Kidney epithelial cell (primary cell): Measurements from ENCODE around the gene H6PD. TPM values are rescaled to one million over a fixed set of nuclear protein-coding genes. Genes with fewer than 3 reads are reported as not detected.

Experiments
- DNase-seq: peaks from one replicate; pipeline ENCODE4 v3.0.0-alpha.2; 2010; ENCODE audit warnings: low read depth
- H3K27me3 ChIP-seq: 2 replicates; pipeline ENCODE4 v1.6.0; 2011; ENCODE audit warnings: low read length; ENCODE audit not compliant: control insufficient read depth, insufficient read depth
- H3K36me3 ChIP-seq: 2 replicates; pipeline ENCODE4 v1.5.1; 2011; ENCODE audit warnings: low read length; ENCODE audit not compliant: control insufficient read depth, insufficient read depth
- H3K4me3 ChIP-seq: 2 replicates; pipeline ENCODE4 v1.5.1; 2011; ENCODE audit warnings: low read depth, mild to moderate bottlenecking, control low read depth, low read length
- total RNA-seq: library from RNA; depleted of rRNA; stranded (reverse); fragments of >200 nt; gene quantifications from 2 replicates; pipeline ENCODE4 v1.2.3, GENCODE V29; 2015
- TF ChIP-seq, protein P1 (sequence below): IDR thresholded peaks from 2 replicates; pipeline ENCODE4 v1.5.1; 2011; ENCODE audit warnings: mild to moderate bottlenecking, moderate library complexity, low read length, control low read depth, inconsistent platforms; ENCODE audit not compliant: insufficient read depth, poor library complexity, severe bottlenecking

The H6PD gene, protein sequence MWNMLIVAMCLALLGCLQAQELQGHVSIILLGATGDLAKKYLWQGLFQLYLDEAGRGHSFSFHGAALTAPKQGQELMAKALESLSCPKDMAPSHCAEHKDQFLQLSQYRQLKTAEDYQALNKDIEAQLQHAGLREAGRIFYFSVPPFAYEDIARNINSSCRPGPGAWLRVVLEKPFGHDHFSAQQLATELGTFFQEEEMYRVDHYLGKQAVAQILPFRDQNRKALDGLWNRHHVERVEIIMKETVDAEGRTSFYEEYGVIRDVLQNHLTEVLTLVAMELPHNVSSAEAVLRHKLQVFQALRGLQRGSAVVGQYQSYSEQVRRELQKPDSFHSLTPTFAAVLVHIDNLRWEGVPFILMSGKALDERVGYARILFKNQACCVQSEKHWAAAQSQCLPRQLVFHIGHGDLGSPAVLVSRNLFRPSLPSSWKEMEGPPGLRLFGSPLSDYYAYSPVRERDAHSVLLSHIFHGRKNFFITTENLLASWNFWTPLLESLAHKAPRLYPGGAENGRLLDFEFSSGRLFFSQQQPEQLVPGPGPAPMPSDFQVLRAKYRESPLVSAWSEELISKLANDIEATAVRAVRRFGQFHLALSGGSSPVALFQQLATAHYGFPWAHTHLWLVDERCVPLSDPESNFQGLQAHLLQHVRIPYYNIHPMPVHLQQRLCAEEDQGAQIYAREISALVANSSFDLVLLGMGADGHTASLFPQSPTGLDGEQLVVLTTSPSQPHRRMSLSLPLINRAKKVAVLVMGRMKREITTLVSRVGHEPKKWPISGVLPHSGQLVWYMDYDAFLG
- 24.4 and 26.3 TPM in 2 replicates for total RNA-seq

DNA sequence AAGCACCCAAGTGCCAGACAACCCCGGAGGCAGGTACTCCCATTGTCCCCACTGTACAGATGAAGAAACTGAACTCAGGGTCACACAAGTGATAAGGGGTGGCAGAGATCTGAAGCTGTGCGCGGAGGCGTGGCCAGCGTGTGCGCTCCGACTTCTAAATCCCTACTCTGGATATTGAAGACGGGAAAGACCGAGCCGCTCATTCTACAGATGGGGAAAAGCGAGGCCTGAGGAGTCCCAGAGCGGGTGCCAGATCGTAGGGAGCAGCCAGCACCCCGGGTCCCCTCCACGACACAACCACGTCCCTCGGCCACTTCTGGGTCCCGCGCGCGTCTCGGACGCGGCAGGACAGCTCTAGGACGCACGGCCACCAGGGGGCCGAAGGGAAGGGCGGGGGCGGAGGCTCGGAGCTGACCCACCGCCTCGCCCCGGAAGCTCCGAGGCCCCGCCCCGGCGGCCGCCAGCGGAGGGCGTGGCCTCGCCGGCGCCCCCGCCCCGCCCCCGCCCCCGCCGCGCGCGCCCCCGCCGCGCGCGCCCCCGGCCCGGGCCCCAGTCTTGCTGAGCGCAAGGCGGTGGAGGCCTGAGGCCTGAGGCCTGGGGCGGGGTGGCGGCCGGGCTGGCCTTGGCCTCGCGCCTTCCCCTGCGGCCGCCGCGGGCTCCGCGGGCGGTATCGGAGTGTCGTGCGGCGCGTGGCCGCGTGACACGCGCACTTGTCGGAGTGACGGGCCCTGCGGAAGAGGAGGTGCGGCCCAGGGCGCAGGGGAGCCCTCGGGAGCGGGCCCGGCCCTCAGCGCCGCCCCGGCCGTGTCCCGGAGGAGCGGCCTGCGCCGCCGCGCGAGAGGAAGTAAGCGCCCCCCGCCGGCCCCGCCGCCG is at the start of gene H6PD:
TSS of gene H6PD (plus strand) at position 552 of the 873 bp plus-strand sequence. CDS start 10,161 bp downstream, outside the sequence.
- TF ChIP-seq, protein P1, sequence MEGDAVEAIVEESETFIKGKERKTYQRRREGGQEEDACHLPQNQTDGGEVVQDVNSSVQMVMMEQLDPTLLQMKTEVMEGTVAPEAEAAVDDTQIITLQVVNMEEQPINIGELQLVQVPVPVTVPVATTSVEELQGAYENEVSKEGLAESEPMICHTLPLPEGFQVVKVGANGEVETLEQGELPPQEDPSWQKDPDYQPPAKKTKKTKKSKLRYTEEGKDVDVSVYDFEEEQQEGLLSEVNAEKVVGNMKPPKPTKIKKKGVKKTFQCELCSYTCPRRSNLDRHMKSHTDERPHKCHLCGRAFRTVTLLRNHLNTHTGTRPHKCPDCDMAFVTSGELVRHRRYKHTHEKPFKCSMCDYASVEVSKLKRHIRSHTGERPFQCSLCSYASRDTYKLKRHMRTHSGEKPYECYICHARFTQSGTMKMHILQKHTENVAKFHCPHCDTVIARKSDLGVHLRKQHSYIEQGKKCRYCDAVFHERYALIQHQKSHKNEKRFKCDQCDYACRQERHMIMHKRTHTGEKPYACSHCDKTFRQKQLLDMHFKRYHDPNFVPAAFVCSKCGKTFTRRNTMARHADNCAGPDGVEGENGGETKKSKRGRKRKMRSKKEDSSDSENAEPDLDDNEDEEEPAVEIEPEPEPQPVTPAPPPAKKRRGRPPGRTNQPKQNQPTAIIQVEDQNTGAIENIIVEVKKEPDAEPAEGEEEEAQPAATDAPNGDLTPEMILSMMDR, result peak; percentile 63
- Histone ChIP-seq H3K36me3 (no peaks in the 10 kb centered on the region), H3K4me3 (peak within 1 kb of the TSS; percentile 64), H3K27me3 (no peaks in the 10 kb centered on the region)
- no peak for DNase-seq

DNA sequence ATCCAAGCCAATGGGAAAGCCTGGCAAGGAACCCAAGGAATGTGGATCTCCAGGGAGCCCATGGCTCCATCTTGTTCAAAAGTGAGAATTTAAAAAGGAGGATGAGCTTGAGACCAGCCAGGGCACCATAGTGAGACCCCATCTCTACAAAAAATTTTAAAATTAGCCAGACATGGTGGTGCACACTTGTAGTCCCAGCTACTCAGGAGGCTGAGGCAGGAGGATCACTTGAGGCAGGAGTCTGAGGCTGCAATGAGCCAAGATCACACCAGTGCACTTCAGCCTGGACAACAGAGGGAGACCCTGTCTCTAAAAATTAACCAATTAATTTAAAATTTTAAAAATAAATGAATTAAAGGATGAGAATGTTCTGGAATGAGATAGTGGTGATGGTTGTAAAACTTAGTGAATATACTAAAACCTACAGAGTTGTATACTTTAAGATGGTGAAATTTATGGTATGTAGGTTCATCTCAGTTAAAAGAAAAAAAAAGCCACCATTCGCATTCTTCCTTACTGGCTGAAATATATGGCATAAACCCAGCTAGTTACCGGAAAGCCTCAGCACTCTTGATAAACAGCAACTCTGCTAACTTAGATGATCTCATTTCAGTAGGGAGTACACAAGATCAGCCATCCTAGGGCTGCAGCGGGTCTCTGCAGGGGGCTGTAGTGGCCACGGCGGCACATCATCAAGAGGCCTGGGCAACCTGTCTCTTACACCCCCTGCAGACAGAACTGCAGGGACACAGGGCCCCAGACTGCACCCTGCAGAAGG is 48.3 kb upstream of the H6PD start:
- TF ChIP-seq, protein P1, result no peak
- Histone ChIP-seq H3K36me3 (no peaks in the 10 kb centered on the region), H3K27me3 (peaks cover 3% of the 10 kb centered on the region), H3K4me3 (no peak overlapping the region)
- DNase-seq, result no peak

DNA sequence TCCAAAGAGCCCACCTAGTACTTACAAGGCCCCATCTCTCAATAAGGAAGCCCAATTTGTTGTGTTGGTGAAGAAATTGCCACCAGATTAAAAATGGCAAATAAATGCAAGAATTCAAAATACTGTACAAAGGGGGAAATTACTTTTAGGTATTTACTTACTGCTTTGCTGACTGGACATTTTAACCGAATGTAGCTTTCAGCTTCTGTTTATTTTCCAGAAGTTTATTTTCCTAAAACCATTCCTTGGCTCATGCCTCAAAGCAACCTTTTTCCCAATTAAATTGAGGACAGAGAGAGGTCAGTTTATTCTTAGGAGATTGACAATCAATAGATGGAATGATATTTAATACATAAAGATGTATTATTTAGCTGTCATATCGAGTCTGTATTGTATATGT is 47.6 kb upstream of the H6PD start:
- TF ChIP-seq, protein P1, result no peak

DNA sequence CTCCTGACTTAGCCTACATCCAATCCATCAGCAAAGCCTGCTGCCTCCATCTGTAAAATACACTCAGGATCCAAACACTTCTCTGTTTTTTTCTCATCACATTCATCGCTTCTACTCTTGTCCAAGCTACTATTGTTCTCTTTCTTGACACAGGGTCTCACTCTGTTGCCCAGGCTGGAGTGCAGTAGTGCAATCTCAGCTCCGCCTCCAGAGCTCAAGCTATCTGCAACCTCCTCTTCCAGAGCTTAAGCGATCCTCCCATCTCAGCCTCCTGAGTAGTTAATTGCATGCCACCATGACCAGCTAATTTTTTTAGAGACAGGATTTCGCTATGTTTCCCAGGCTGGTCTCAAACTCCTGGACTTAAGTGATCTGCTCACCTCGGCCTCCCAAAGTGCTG is 44.3 kb upstream of the H6PD start:
- DNase-seq, result no peak
- H3K27me3 ChIP-seq, result peaks cover 6% of the 10 kb centered on the region
- TF ChIP-seq, protein P1, result no peak
- H3K4me3 ChIP-seq, result no peak overlapping the region
- H3K36me3 ChIP-seq, result no peaks in the 10 kb centered on the region

More for the DNA sequence above, 47.6 kb upstream of the H6PD start:
- no peak overlapping the region for H3K4me3 ChIP-seq
- H3K27me3 ChIP-seq, result peaks cover 6% of the 10 kb centered on the region
- DNase-seq, result no peak
- no peaks in the 10 kb centered on the region for H3K36me3 ChIP-seq

DNA sequence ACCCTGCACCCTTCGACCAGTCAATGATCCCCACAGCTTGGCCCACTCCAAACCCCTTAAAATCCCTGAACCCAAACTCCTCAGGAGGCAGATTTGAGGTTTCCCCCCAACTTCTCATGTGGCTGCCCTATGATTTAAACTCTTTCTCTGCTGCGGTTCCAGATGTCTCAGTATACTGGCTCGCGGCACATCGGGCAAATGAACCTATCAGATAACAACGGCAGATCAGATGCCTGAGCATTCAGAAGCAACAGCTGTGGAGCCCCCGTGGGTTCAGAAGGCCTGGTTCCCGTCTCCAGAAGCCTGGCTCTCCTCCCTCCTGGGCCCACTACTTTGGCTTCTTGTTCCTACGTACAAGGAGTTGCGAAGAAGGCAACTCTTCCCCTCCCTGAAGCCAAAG is 43.3 kb upstream of the H6PD start:
- Histone ChIP-seq H3K4me3 (no peak overlapping the region), H3K36me3 (no peaks in the 10 kb centered on the region), H3K27me3 (peaks cover 6% of the 10 kb centered on the region)
- no peak for DNase-seq
- TF ChIP-seq, protein P1, result no peak
